Stimulated activated naive CD4-positive, alpha-beta T cell (primary cell): Measurements from ENCODE around the gene KIAA0513.

Experiments
- DNase-seq, 6 experiments: peaks; one replicate each; lab custom pipeline; 2025; lab: John Stamatoyannopoulos, UW

The KIAA0513 gene, protein sequence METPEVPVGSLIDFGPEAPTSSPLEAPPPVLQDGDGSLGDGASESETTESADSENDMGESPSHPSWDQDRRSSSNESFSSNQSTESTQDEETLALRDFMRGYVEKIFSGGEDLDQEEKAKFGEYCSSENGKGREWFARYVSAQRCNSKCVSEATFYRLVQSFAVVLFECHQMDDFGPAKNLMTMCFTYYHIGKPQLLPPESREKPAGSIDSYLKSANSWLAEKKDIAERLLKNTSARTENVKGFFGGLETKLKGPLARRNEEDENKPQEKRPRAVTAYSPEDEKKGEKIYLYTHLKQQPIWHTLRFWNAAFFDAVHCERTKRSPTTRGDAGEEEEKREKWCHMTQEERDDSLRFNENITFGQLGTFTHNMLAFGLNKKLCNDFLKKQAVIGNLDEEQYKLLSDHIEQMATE

DNA sequence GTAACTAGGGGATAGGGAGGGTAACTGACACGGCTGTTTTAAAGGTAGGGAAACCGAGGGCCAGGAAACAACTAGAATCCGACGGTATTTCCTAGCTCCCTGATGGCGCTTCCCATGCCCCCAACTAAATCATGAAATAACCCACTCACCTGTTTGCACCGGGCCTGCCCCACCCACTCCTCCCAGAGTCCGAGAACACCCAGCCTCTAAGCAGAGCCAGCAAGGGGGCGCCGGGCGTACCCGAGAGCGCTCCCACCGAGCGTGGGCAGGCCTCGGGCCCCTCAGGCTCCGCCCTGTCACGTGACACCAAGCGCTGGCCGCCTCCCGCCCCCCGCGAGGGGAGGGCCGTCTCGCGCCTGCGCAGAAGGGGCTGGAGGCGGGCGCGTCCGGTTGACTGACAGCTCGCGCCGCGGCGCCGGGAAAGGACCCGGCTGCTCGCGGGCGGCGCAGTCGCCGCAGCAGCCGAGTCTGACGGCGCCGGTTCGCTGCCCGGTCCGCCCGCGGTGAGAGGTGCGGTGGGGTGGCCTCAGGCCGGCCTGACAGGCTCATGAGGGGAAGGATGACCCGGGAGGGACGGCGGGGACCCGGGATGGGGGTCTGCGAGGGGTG lies at the start of gene KIAA0513:
Gene KIAA0513 (plus strand): TSS at position 447 of the 609 bp plus-strand sequence. CDS start 39,277 bp downstream, outside the sequence.
- peak; percentile 89 to 97 (median 96) for DNase-seq

DNA sequence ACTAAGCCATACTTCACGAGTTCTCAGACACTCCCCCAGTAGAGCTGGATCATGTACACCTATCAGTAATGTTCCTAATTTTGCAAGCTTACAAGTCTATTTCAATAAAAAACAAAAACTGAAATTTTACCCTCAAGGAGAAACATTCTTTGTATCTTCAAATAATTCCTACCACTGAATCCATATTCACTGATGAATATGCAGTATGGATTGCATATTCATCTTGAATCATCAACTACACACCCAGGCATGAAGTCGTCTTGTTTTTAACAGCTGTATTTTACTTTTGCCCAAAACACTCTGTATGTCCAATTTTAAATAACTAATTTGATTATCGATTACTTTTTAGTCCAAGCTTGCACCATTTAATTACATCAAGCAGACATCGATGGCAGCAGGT lies 48.1 kb upstream of the KIAA0513 start:
- DNase-seq = no peak

DNA sequence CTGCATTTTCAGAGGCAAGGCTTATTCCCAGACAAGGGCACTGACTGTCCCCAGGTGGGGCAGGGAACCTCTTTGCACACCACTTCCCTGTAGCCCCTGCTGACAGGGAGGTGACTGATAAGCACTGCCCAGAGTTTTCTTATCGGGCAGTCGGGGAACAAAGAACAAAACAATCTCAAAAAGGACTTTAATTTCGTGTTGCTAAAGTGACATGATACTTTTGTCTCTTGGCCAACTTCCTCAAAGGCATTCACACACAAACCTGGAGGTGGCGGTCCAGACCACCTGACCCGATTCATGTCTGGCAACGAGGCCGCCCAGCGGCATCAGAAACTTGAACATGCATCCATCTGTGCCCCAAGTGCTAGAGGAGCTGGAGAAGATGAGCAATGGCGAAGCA lies 45.2 kb upstream of the KIAA0513 start:
- DNase-seq = no peak

DNA sequence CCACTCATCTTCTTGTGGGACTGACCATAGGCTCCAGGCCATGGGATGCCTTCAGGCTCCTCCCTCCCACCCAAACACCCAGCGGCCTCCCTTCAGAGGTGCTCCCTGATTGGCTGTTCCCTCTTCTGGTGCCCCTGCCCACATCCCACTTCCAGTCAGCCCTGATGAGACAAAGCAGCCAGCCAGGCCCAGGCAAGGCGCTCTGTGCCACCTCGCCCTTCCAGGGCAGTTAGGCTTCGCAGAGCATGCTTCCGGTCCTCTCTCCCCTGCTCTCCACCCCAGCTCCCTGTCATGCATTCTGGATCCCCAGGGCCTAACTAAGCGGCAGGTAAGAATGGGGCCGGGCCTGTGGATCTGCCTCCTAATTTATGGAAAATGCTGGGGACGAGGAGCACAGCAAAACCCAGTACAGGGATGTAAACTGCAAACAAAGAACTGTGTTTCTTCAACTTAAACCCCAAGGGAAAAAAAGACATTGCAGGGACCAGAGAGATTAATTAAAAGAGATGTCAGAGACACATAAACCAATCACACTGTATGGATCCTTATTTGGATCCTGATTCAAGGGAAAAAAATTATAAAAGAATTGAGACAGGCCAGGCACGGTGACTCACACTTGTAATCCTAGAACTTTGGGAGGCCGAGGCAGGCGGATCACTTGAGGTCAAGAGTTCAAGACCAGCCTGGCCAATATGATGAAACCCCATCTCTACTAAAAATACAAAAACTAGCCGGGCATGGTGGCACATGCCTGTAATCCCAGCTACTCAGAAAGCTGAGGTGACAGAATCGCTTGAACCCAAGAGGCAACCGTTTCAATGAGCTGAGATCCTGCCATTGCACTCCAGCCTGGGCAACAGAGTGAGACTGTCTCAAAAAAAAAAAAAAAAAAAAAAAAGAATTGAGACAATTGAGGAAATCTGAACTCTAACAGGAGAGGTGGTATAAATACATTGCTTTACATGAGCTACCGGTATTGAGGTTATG lies 42.2 kb upstream of the KIAA0513 start:
- DNase-seq = no peak

DNA sequence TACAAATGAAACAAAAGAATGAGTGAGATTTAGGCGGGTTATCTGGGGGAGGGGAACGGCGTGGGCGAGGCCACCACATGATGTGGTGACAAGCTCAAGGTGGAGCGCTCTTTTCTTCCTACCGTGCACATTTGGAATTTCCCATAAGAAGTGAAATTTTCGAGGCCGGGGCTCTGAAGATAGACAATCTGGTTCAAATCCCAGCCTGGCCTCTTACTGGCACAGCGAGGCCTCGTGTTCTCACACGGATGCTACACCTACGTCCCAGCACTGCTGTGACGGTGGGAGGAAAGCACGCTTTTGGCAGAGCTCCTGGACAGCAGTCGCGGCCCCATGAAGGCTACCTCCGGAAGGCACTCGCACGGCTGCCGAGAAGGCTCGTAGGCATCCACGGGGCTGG lies 41.5 kb upstream of the KIAA0513 start:
- no peak for DNase-seq

DNA sequence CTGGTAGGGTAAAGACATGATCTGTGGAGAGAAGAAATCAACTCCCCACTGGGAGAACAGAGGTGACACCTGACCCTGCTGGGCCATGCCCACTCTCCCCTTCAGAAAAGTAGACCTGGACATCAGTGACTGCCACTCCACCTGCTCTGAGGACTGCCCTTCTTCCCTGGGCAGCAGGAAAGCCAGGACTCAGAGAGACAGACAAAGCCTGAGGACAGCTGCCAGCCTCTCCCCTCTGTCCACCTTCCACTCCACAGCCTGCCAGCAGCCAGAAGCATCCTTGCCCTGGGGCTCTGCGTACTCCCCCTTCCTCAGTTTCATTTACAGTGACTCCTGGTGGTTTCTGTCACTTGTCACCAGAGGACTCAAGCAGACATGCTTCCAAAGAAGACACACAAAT lies 40.7 kb upstream of the KIAA0513 start:
- DNase-seq = no peak

DNA sequence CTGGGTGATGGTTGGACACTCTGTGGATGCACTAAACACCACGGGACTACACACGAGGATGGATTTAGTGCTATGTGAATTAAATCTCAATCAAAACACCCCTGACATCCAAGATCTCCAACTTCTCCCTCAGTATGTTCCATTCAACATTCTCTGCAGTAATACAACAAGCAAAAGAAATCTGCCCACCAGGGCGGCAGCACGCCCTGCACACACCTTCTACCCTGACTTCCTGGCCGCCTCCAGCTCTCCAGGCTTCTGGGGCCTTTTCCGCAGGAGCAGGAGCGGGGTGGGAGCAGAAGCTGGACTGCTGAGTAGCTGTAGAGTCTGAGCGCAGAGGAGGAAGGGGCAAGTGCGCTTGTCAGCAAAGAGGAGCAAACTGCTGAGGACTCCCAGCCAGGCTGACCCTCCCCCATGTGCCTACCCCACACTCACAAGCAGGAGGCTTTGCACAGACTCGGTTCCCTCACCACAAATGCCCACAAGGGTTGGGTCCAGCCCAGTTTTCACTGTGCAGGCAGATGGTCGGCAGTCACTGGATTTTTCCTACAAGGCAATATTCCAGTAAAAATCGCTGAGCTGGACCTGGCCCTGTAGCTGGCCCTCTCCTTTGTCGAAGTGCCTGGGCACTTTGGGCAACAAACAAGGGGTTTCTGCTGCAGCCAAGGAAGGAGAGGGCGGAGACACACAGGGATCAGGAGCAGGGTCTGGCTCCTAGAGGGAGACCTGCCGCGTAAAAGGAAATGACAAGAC lies 39.1 kb upstream of the KIAA0513 start:
- no peak for DNase-seq

DNA sequence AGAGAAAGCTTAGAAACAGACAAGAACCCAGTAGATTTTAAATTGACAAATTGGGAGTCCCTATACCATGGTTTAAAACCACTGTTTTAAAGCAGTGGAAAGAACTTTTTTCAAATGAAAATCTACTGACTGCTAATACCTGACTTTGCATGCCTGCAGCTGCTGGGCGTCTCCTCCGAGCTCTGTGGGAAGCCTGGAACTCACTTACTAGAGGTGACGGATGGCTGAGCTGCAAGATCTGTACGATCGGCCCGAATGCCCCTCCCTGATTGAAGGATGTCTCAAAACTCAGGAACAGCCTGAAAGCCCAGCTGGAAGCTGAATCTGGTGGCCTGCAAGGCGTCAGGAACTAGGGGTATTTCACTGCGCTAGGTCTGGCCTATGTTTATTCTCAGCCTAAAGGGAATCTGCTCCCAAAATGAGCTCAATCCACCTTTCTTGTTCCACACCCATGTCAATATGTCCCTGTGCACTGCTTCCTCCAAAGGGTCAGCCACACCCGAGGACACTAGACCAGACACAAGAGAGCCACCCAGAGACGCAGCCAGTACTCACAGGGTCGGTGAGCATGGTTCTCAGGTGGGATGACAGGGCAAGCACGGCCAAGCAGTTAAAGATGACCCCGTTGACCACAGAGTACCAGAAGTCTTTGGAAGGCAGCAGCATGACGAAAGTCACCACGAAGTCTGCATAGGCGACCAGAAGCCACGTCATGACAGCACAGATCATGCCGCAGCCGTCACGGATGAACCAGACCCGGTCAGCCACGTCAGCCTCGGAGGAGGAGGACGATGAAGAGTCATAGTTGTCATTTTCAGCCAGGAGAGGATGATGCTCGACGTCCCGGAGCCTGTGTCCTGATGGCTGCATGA lies 37.6 kb upstream of the KIAA0513 start:
- no peak for DNase-seq

DNA sequence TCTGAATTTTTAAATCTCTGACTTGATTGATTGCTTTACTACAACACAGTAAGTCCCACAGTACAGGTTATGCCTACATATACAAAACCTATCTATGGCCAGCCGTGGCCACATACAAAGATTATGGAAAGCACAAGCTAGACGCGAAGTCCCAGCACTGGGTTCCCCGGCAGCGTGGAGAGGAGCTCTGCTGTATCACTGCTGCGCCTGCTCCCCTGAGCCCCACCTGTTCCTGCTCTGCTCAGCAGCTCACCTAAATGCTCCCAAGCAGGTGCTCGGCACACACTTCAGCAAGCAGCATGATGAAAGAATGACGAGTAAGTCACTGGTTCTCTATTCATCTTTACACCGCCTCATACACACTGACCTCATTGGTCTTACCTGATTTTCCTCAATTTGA lies 36.8 kb upstream of the KIAA0513 start:
- no peak for DNase-seq

DNA sequence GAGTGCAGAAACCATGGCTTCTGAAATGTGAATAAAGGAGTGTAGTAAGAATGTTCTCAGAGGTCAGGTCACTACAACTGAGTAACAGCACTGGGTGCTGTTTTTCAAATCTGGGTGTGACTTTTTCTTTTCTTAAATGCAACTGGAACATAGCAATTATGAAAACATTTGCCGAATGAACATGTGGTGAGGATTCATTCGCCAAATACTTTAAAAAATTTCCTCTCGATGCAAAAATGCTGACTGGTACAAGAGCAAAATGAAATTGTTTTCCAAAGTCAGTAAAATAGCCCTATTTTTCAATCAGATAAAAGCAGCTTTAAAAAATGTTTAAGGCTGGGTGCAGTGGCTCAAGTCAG lies 34.9 kb upstream of the KIAA0513 start:
- DNase-seq = no peak

DNA sequence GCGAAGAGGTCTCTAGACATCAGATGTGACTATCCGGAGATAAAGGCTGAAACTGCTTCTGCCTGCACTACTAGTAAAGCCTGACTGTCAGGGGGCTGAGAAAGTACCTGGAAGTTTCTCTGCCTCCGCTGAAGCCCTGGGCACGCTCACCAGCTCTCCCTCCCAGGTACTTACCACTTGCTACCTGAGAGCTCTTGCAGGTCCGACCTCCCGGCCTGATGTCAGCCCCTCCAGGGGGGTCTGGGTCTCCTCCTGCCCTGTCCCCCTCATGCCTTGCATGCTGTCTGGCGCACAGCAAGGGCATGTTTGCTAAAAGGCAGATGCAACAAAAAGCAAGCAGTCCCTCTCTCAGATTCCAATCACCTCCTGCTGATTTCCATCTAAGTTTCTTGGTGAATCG lies 33.7 kb upstream of the KIAA0513 start:
- DNase-seq = no peak

DNA sequence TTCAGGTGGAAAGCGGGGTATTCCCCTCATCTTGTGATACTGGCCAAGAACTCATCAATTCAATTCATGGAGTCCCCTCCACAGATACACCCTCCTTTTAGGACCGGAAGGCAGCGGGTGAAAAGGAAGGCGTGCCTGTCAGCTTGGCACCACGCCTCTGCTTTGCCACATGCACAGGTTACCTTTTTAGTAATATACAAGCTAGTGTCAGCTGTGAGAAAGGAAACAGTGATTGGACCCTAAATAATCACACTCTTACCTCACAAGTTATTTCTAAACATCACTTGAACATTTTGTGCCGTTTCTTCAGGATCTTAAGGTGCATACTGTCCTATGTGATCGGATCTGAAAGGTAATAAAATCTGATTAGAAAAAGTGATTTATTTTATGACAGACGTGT lies 31.9 kb upstream of the KIAA0513 start:
- DNase-seq = no peak

DNA sequence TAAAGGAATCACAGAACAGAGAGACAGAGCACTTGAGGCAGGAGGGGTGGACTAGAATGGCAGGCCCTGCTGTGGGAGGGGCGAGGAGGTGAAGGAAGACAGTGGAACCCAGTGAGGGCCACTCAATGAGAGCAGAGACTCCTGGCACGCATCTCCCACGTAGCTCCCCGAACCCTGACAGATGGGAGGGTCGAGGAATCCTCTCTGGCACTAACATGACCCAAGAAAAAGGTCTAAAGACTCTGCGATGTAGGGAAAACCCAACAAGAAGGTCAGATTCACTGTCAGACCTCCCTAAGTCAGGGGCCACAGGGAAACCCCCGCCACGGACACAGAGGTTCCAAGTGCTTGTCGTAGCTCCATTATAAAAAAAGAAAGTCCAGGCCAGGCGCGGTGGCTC lies 31.2 kb upstream of the KIAA0513 start:
- DNase-seq = no peak

DNA sequence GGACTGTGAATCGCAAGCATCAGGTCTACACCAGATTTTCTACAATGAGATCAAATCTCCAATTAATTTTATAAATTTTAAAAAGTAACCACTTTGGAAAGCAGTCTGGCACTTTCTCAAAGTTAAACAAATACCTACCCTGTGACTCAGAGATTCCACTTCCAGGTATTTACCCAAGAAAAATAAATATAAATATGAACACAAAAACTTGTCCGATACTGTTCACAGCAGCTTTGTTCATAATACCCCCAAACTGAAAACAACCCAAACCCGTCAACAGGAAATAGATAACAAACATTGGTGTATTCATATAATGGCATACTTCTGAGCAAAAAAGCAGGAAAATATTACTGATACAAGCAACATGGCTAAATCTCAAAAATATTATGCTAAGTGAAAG lies 28.4 kb upstream of the KIAA0513 start:
- DNase-seq = no peak

DNA sequence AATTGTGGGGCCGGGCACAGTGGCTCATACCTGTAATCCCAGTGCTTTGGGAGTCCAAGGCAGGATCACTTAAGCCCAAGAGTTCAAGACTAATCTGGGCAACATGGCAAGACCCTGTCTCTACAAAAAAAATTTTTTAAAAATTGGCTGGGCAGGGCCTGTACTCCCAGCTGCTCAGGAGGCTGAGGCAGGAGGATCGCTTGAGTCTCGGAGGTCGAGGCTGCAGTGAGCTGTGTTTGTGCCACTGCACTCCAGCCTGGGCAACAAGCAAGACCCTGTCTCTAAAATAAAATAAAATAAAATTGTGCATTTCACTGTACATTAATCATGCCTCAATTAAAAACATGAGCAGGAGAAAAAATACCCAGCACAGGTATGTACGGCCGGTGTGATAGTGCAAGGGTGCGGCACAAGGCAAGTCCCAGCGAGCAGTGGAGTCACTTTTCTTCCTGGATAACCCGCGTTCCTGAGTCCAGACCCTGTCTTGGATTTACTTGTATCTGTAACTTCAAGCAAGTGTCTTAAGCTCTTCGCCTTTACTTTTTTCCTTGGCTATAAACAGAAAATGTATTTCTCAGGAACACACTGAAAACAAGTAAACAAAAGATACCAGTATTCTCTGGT lies 27.6 kb upstream of the KIAA0513 start:
- DNase-seq = no peak

DNA sequence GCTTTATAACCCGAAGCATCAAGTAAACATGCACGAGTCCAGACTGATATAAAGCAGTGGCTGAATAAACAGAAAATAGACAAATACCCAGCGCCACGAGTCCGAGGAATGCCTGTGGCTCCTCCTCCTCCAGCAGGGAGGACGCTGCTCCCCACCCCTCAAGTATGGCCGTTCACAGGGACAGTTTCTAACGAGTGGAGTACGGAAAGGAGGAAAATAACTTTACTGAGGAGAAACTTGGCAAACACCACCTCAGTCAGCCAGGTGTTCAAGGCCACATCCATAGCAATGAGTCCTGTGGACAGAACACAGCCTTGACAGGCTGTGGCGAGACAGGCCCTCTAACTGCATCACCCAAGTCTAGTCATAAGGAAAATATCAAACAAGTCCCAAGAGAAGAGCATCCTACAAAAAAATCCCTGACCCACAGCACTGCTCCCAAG lies 25.5 kb upstream of the KIAA0513 start:
- no peak for DNase-seq

DNA sequence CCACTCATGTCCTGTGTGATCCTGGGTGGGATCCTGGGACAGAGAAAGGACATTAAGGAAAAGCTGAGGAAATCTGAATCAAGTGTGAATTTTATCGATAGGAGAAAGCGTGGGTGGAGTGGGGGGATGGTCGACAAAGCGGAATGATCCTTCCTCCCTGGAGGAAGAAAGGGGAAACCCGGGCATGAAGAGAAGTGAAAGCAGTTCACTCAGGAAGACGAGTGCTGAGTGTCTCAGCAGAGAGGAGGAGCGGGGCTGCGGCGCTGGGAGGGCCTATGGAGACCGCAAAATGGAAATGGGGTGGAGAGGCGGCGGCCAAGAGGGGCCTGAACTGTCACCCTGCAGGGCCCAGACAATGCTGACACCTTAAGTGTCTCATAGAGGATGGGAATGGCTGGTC lies 25.0 kb upstream of the KIAA0513 start:
- no peak for DNase-seq

DNA sequence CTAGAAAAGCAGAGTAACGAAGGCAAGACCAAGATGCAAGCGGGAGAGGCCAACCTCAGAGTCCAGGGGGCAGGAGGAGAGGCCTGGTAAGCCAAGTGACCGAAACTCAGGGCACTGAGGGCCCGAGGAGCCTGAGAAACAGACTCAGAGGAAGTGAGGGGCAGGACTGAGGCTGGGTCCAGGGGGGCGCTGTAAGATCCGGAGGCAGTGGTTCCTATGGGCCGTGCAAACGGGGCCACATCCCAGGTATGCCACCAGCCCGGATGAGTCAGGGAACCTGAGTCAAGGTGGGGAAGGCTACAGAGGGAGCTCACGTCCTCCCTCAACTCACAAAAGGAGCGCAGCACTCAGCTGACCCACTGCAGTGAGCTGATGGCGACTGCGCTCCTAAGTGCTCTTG lies 24.5 kb upstream of the KIAA0513 start:
- DNase-seq = no peak

DNA sequence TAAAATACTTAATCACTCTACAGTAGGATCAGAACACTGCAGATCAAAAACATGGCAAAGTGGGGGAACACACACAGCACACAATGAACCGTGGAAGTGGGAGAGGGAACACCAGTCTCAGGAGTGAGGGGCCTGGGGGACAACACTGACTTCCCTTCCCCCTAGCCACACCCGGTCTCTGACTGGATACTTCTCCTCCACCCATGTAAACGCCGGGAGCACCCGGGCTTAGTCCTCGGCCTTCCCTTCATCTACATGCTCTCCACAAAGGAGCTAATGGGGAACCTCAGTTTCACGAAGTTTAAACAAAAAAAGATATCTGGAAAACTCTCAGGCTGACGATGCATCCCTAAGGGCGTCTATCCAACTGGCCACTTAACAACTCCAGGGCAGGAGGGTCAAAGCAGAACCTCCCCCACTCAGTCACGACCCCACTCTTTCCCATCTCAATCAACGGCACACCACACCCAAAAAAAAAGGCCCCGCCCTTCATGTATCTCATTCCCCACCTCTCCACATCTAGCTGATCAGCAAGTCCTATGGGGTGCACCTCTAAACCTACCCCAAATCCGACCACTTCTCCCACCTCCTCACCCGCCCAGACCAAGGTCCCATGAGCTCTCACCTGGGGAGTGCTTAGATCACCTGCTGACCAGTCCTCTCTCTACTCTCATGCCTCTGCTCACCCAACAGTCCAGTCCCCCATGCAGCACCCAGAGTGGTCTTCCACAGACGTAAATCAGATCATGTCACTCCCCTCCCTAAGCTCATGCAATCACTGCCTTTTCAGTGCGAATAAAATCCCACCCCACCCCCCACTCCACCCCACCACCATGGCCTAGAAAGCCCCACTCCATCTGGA lies 23.6 kb upstream of the KIAA0513 start:
- DNase-seq = no peak
